Left ventricle myocardium inferior (tissue), 1 donor: ENCODE data around the gene FSIP1. TPM values are rescaled to one million over a fixed set of nuclear protein-coding genes. Genes with fewer than 3 reads are reported as not detected.

Experiments
- DNase-seq: peaks from one replicate; pipeline ENCODE4 v3.0.0-alpha.2; 2020
- H3K27ac ChIP-seq: fragments of 200-600 bp; replicated peaks from 2 replicates; pipeline ENCODE4 v1.8.0; 2021
- H3K27me3 ChIP-seq: fragments of 200-600 bp; 2 replicates; pipeline ENCODE4 v1.8.0; 2021; ENCODE audit warnings: low read depth
- H3K36me3 ChIP-seq: fragments of 200-600 bp; 2 replicates; pipeline ENCODE4 v1.8.0; 2021
- H3K4me1 ChIP-seq: fragments of 200-600 bp; 2 replicates; pipeline ENCODE4 v1.8.0; 2021
- H3K4me3 ChIP-seq: fragments of 200-600 bp; 2 replicates; pipeline ENCODE4 v1.8.0; 2021; ENCODE audit warnings: mild to moderate bottlenecking, moderate library complexity
- H3K9me3 ChIP-seq: fragments of 200-600 bp; replicated peaks from 2 replicates; pipeline ENCODE4 v1.8.0; 2021
- CTCF ChIP-seq: fragments of 200-600 bp; IDR thresholded peaks from 2 replicates; pipeline ENCODE4 v1.8.0; 2021; ENCODE audit warnings: antibody characterized with exemption, mild to moderate bottlenecking, borderline replicate concordance
- intact Hi-C: fragments of 100-400 bp; cut with micrococcal nuclease; formaldehyde crosslinking; loops from one replicate; pipeline ENCODE4 v1.11.0; 2022
- total RNA-seq: library from RNA; stranded (reverse); fragmentation: NEBNext Ultra II Directional; extraction: Animal tissue kit (Norgen Biotek cat#: 25700); gene quantifications from one replicate; pipeline ENCODE4 v1.2.1, GENCODE V29; 2021
- donor health status: DM: no; HTN: yes; CAD: no; lungs with severe emphysema.

Gene FSIP1
- total RNA-seq, 1 donor from 2014 or later, result 1.2 TPM

GRCh38 chr15:39701988-39702387, 80.7 kb downstream of the FSIP1 start:
- no peak for DNase-seq
- Histone ChIP-seq H3K27me3 (no peaks in the 10 kb centered on the region), H3K9me3 (no peaks in the 10 kb centered on the region), H3K4me3 (no peak overlapping the region), H3K27ac (no peak overlapping the region), H3K36me3 (no peaks in the 10 kb centered on the region), H3K4me1 (no peaks in the 10 kb centered on the region)
- intact Hi-C loops, result no loop called here
- no peak for TF ChIP-seq CTCF

DNA sequence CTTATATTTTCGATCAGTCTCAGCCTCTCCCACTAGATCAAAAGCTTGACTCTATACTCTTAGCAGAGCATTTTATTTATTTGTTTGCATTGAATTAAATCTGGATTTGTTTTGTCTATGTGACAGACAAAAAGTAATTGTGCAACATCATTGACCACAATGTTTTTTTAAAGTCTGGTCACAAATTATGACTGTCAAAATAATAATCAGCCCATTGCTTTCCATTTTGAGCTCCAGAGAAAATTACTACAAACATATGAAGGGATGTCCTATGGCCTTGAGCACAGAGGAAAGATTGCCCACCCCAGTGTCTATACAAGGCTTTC, 82.3 kb downstream of the FSIP1 start:
- intact Hi-C loops, result no loop called here
- H3K9me3 ChIP-seq, result no peaks in the 10 kb centered on the region
- DNase-seq, result no peak
- no peaks in the 10 kb centered on the region for H3K27me3 ChIP-seq
- no peak overlapping the region for H3K4me3 ChIP-seq
- H3K27ac ChIP-seq, result no peak overlapping the region
- H3K4me1 ChIP-seq, result no peaks in the 10 kb centered on the region
- no peak for TF ChIP-seq CTCF
- no peaks in the 10 kb centered on the region for H3K36me3 ChIP-seq

GRCh38 chr15:39699516-39700374, 82.9 kb downstream of the FSIP1 start:
- no peak for DNase-seq
- Histone ChIP-seq H3K36me3 (no peaks in the 10 kb centered on the region), H3K4me3 (no peak overlapping the region), H3K27me3 (no peaks in the 10 kb centered on the region), H3K4me1 (no peaks in the 10 kb centered on the region), H3K9me3 (no peaks in the 10 kb centered on the region), H3K27ac (no peak overlapping the region)
- TF ChIP-seq CTCF, result no peak
- intact Hi-C loops, result no loop called here

- Histone ChIP-seq H3K36me3 (no peaks in the 10 kb centered on the region), H3K4me3 (no peak overlapping the region), H3K9me3 (no peaks in the 10 kb centered on the region), H3K27ac (no peak overlapping the region), H3K27me3 (no peaks in the 10 kb centered on the region), H3K4me1 (no peaks in the 10 kb centered on the region)
- intact Hi-C loops, result no loop called here
- DNase-seq, result no peak
- no peak for TF ChIP-seq CTCF
These were observed 83.9 kb downstream of the FSIP1 start for GRCh38 chr15:39698444-39699390.

DNA sequence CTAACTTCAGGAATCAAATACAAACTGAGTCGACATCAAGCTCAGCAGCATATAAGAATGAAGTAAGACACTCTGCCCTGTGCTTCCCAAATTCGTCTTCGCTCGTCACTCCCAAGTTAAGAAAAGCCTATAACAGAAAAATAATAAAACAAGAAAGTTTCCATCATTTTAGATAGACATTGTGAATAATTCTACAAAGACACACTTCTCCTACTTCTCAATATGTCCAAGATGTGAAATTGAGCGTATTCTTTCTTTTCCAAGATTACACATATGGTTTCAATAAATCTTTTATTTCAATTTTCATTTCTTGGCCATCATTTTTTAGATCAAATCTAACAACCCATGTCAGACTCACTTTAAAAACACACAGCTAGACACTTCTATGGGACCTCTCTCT, 85.1 kb downstream of the FSIP1 start:
- H3K9me3 ChIP-seq, result no peaks in the 10 kb centered on the region
- H3K4me3 ChIP-seq, result no peak overlapping the region
- no peak overlapping the region for H3K27ac ChIP-seq
- H3K36me3 ChIP-seq, result no peaks in the 10 kb centered on the region
- no peaks in the 10 kb centered on the region for H3K4me1 ChIP-seq
- intact Hi-C loops, result no loop called here
- H3K27me3 ChIP-seq, result peaks cover 4% of the 10 kb centered on the region
- no peak for DNase-seq
- TF ChIP-seq CTCF, result no peak
